Glomerular visceral epithelial cell (primary cell): ENCODE measurements around the gene CACTIN.
"Not testable (repeated sequence)": the region's sequence is repeated elsewhere in the genome, so short reads cannot be mapped to it uniquely, and the experiment has no call there.

Source experiments
- DNase-seq: peaks from one replicate; pipeline ENCODE4 v3.0.0-alpha.2; 2016; ENCODE audit errors: extremely low spot score

The CACTIN gene

GRCh38 chr19:3663838-3664237, 37.2 kb upstream of the CACTIN start:
- no peak for DNase-seq

GRCh38 chr19:3661284-3662238, 35.0 kb upstream of the CACTIN start:
- DNase-seq: no peak

GRCh38 chr19:3660493-3661219, 34.1 kb upstream of the CACTIN start:
- no peak for DNase-seq

GRCh38 chr19:3659746-3660112, 33.1 kb upstream of the CACTIN start:
- DNase-seq: no peak

- no peak for DNase-seq
Measured at GRCh38 chr19:3658870-3659745, 32.5 kb upstream of the CACTIN start.

- DNase-seq: no peak
Measured at GRCh38 chr19:3658004-3658869, 31.6 kb upstream of the CACTIN start.

GRCh38 chr19:3657395-3657769, 30.8 kb upstream of the CACTIN start:
- no peak for DNase-seq

- DNase-seq: peak; percentile 24
Measured at GRCh38 chr19:3656747-3657394, 30.3 kb upstream of the CACTIN start.

GRCh38 chr19:3656073-3656746, 29.6 kb upstream of the CACTIN start:
- DNase-seq: peak; percentile 50

- peak; percentile 96 for DNase-seq
Measured at GRCh38 chr19:3655402-3656072, 28.9 kb upstream of the CACTIN start.

GRCh38 chr19:3653865-3654513, 27.4 kb upstream of the CACTIN start:
- DNase-seq: no peak

GRCh38 chr19:3653081-3653795, 26.6 kb upstream of the CACTIN start:
- DNase-seq: no peak

GRCh38 chr19:3652422-3652821, 25.8 kb upstream of the CACTIN start:
- DNase-seq: no peak

GRCh38 chr19:3651684-3652083, 25.1 kb upstream of the CACTIN start:
- DNase-seq: no peak

GRCh38 chr19:3649888-3650287, 23.3 kb upstream of the CACTIN start:
- DNase-seq: no peak

GRCh38 chr19:3648037-3648905, 21.7 kb upstream of the CACTIN start:
- DNase-seq: no peak

- not testable (repeated sequence) for DNase-seq
Measured at GRCh38 chr19:3647102-3647501, 20.5 kb upstream of the CACTIN start.
